K562 (cell line): ENCODE data around the gene YIF1A. TPM values are rescaled to one million over a fixed set of nuclear protein-coding genes. Genes with fewer than 3 reads are reported as not detected.

ENCODE experiments used
- ATF7 ChIP-seq: fragments of 450-650 bp; IDR thresholded peaks from 2 replicates; pipeline ENCODE4 v1.7.1; 2014; ENCODE audit warnings: mild to moderate bottlenecking, moderate library complexity
- CCAR2 ChIP-seq: fragments of 200-400 bp; formaldehyde crosslinking; IDR thresholded peaks from 2 replicates; pipeline ENCODE4 v1.6.1; 2017; ENCODE audit warnings: mild to moderate bottlenecking, low read depth, low read length
- DDX20 ChIP-seq: fragments of 450-650 bp; IDR thresholded peaks from 2 replicates; pipeline ENCODE4 v1.6.1; 2016; ENCODE audit warnings: missing genetic modification characterization, low read depth, mild to moderate bottlenecking, missing compliant biosample characterization, moderate library complexity
- FOXJ2 ChIP-seq: fragments of 200-800 bp; sonication (Bioruptor generic); IDR thresholded peaks from 2 replicates; pipeline ENCODE4 v1.6.1; 2016; ENCODE audit warnings: missing genetic modification characterization, missing compliant biosample characterization
- FOXM1 ChIP-seq, 2 experiments: fragments of 450-650 bp in 1 of 2; sonication (generic) in 1 of 2; formaldehyde crosslinking in 1 of 2; IDR thresholded peaks; 2 replicates each; pipeline versions ENCODE4 v1.6.1 to v1.9.0; 2017 to 2022; ENCODE audit warnings: low read depth in 2 of 2, mild to moderate bottlenecking in 2 of 2, missing genetic modification reagents in 1 of 2, moderate library complexity in 1 of 2
- HDAC1 ChIP-seq, 2 experiments: fragments of 450-650 bp; IDR thresholded peaks; 2 replicates each; pipeline ENCODE4 v1.6.1; 2016 to 2017; ENCODE audit warnings: inconsistent platforms in 1 of 2, mild to moderate bottlenecking in 1 of 2, moderate library complexity in 1 of 2
- HDGF ChIP-seq: fragments of 450-650 bp; IDR thresholded peaks from 2 replicates; pipeline ENCODE4 v1.6.1; 2016
- KDM4B ChIP-seq, 2 experiments: fragments of 450-650 bp in 1 of 2; sonication (generic) in 1 of 2; IDR thresholded peaks; 2 replicates each; pipeline ENCODE4 v1.6.1; 2016 to 2017; ENCODE audit warnings: borderline replicate concordance in 2 of 2, antibody characterized with exemption in 1 of 2, low read depth in 1 of 2, mild to moderate bottlenecking in 1 of 2
- MTA3 ChIP-seq: fragments of 450-650 bp; formaldehyde crosslinking; IDR thresholded peaks from 2 replicates; pipeline ENCODE4 v1.6.1; 2017; ENCODE audit warnings: mild to moderate bottlenecking, borderline replicate concordance
- RBM17 ChIP-seq: fragments of 200-400 bp; formaldehyde crosslinking; IDR thresholded peaks from 2 replicates; pipeline ENCODE4 v1.6.1; 2017; ENCODE audit warnings: low read depth, mild to moderate bottlenecking, low read length, borderline replicate concordance
- SLC30A9 ChIP-seq: fragments of 250-450 bp; sonication (Bioruptor Pico); IDR thresholded peaks from 2 replicates; pipeline ENCODE4 v1.8.0; 2022; ENCODE audit warnings: mild to moderate bottlenecking, moderate library complexity
- SMAD2 ChIP-seq: fragments of 150-350 bp; IDR thresholded peaks from 2 replicates; pipeline ENCODE4 v1.6.1; 2014; ENCODE audit warnings: low read depth, mild to moderate bottlenecking, low read length
- TEAD4 ChIP-seq, 2 experiments: sonication (generic) in 1 of 2; formaldehyde crosslinking in 1 of 2; IDR thresholded peaks; 2 replicates each; pipeline versions ENCODE4 v1.6.1 to v1.8.0; 2012 to 2022; ENCODE audit warnings: borderline replicate concordance in 1 of 2, inconsistent platforms in 1 of 2, low read length in 1 of 2, mild to moderate bottlenecking in 1 of 2, missing genetic modification reagents in 1 of 2
- ZBTB17 ChIP-seq: fragments of 450-650 bp; formaldehyde crosslinking; IDR thresholded peaks from 2 replicates; pipeline ENCODE4 v1.4.0; 2020; ENCODE audit warnings: mild to moderate bottlenecking
- ZC3H4 ChIP-seq: sonication (generic); formaldehyde crosslinking; IDR thresholded peaks from 2 replicates; pipeline ENCODE4 v1.9.0; 2021; ENCODE audit warnings: missing genetic modification reagents, borderline replicate concordance
- ZNF143 ChIP-seq: sonication (generic); formaldehyde crosslinking; IDR thresholded peaks from 2 replicates; pipeline ENCODE4 v1.9.0; 2022; ENCODE audit warnings: mild to moderate bottlenecking, missing genetic modification reagents
- polyA plus RNA-seq, 8 experiments: library from polyadenylated mRNA; depleted of rRNA in 4 of 8; stranded (reverse) in 5 of 8; unstranded in 3 of 8; fragments of >200 nt; fragmentation: Nextera tagmentation in 2 of 8; fragmentation: Illumina TruSeq in 1 of 8; extraction: Ambion mirVana in 2 of 8; extraction: Trizol in 1 of 8; gene quantifications; 2 replicates each; pipeline versions ENCODE4 v1.2.1 to v1.2.3, GENCODE V29; 2011 to 2014; ENCODE audit warnings: inconsistent platforms in 1 of 8, missing spikeins in 1 of 8
- total RNA-seq, 7 experiments: library from RNA; depleted of rRNA in 6 of 7; stranded (reverse); fragments of >200 nt in 6 of 7; fragmentation: Illumina TruSeq in 2 of 7; extraction: Trizol in 2 of 7; gene quantifications; 2 replicates each; pipeline versions ENCODE4 v1.2.1 to v1.2.3, GENCODE V29; 2011 to 2021; ENCODE audit warnings: low replicate concordance in 1 of 7
- TF ChIP-seq, protein P1 (sequence below): IDR thresholded peaks from 2 replicates; pipeline ENCODE4 v1.6.1; 2016; ENCODE audit warnings: missing genetic modification characterization, missing compliant biosample characterization
- TF ChIP-seq, protein P2 (sequence below): sonication (generic); formaldehyde crosslinking; IDR thresholded peaks from 2 replicates; pipeline ENCODE4 v1.8.1; 2023; ENCODE audit warnings: mild to moderate bottlenecking, missing genetic modification reagents
- TF ChIP-seq, protein P3 (sequence below), 2 experiments: fragments of 450-650 bp in 1 of 2; sonication (generic) in 1 of 2; formaldehyde crosslinking; conservative IDR thresholded peaks; 2 replicates each; pipeline versions ENCODE4 v1.4.0 to v1.8.1; 2020 to 2022; ENCODE audit warnings: mild to moderate bottlenecking in 1 of 2, missing genetic modification reagents in 1 of 2
- TF ChIP-seq, protein P4 (sequence below): sonication (generic); formaldehyde crosslinking; IDR thresholded peaks from 2 replicates; pipeline ENCODE4 v1.8.1; 2022; ENCODE audit warnings: missing genetic modification reagents

Gene YIF1A
- total and polyA plus RNA-seq, 9 of the 15 experiments (the other 6 are each of a cell fraction or from before 2014, with no cell fraction given) = 8.6 to 121 (median 77.2) TPM

DNA sequence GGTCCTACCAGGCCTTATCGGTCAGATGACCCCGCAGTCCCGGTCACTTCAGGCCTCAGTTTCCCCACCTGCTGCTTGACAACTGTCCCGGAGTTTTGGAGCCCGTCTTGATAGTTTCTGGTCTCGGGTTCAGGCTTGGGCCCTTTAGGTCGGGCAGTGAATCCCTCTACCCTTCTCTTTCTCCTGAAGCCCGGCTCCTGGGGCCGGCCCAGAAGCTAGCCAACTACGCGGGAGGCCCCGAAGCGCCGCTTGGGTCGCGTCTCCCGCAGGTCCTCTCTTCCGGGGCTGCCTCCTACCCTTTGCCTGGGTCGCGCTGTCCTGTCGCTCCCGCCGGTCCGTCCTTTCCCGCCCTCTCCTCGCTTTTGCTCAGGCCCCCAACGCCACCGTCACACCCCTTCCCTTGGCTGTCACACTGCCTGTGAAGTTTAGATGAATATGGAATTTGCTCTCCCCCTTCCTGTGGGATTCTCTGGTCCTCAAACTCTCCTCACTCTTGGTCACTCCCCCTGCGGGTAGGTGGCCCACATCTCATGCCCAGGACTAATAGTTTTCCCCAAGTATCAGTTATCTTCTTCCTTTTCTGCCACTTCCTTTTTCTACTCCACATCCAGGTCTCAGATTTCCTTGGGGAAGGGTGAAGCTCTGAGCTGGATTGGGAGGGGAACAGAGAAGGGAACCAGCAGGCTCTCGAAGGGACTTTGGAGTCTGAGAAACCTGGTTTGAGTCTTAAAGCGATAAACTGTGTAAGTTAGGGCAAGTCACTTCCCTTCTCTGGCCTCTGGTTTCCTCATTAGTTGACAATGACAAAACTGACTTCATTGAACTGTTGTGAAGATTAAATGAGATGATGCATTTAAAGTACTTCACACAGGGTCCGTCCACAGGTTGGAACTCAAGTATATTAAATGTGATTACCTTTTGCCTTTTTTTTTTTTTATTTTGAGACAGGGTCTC, 19.7 kb downstream of the YIF1A start (continued):
- TF ChIP-seq, protein P1, sequence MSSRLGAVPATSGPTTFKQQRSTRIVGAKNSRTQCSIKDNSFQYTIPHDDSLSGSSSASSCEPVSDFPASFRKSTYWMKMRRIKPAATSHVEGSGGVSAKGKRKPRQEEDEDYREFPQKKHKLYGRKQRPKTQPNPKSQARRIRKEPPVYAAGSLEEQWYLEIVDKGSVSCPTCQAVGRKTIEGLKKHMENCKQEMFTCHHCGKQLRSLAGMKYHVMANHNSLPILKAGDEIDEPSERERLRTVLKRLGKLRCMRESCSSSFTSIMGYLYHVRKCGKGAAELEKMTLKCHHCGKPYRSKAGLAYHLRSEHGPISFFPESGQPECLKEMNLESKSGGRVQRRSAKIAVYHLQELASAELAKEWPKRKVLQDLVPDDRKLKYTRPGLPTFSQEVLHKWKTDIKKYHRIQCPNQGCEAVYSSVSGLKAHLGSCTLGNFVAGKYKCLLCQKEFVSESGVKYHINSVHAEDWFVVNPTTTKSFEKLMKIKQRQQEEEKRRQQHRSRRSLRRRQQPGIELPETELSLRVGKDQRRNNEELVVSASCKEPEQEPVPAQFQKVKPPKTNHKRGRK = no peak
- no peak for TF ChIP-seq FOXJ2 (tag)
- TF ChIP-seq HDGF = 0 out of 2 replicates have a peak, but pooled peaks have one; percentile 33
- no peak for TF ChIP-seq ZC3H4
- no peak for TF ChIP-seq TEAD4 (IDR thresholded peaks at IDR 0.05; ENCODE audit: low read length)
- peak; percentile 66; the same call in 1 of the 2 replicates for TF ChIP-seq TEAD4 (CRISPR knock-in tag; IDR thresholded peaks at IDR 0.05; ENCODE audit: borderline replicate concordance)
- TF ChIP-seq, protein P2, sequence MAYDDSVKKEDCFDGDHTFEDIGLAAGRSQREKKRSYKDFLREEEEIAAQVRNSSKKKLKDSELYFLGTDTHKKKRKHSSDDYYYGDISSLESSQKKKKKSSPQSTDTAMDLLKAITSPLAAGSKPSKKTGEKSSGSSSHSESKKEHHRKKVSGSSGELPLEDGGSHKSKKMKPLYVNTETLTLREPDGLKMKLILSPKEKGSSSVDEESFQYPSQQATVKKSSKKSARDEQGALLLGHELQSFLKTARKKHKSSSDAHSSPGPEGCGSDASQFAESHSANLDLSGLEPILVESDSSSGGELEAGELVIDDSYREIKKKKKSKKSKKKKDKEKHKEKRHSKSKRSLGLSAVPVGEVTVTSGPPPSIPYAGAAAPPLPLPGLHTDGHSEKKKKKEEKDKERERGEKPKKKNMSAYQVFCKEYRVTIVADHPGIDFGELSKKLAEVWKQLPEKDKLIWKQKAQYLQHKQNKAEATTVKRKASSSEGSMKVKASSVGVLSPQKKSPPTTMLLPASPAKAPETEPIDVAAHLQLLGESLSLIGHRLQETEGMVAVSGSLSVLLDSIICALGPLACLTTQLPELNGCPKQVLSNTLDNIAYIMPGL (CRISPR knock-in tag) = no peak; the same call in 1 of the 2 replicates
- no peak for TF ChIP-seq FOXM1 (IDR thresholded peaks at IDR 0.05; ENCODE audit: low read depth)
- TF ChIP-seq FOXM1 (CRISPR knock-in tag; IDR thresholded peaks at IDR 0.05; ENCODE audit: low read depth) = no peak
- TF ChIP-seq ZBTB17 = no peak
- TF ChIP-seq, protein P3, sequence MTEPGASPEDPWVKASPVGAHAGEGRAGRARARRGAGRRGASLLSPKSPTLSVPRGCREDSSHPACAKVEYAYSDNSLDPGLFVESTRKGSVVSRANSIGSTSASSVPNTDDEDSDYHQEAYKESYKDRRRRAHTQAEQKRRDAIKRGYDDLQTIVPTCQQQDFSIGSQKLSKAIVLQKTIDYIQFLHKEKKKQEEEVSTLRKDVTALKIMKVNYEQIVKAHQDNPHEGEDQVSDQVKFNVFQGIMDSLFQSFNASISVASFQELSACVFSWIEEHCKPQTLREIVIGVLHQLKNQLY (CRISPR knock-in tag; conservative IDR thresholded peaks at IDR 0.05) = no peak
- no peak for TF ChIP-seq CCAR2
- TF ChIP-seq ZNF143 (CRISPR knock-in tag) = 0 out of 2 replicates have a peak, but pooled peaks have one; percentile 29
- TF ChIP-seq, protein P4, sequence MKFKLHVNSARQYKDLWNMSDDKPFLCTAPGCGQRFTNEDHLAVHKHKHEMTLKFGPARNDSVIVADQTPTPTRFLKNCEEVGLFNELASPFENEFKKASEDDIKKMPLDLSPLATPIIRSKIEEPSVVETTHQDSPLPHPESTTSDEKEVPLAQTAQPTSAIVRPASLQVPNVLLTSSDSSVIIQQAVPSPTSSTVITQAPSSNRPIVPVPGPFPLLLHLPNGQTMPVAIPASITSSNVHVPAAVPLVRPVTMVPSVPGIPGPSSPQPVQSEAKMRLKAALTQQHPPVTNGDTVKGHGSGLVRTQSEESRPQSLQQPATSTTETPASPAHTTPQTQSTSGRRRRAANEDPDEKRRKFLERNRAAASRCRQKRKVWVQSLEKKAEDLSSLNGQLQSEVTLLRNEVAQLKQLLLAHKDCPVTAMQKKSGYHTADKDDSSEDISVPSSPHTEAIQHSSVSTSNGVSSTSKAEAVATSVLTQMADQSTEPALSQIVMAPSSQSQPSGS (CRISPR knock-in tag) = no peak
- TF ChIP-seq ATF7 = no peak
- no peak for TF ChIP-seq SMAD2
- no peak for TF ChIP-seq KDM4B (IDR thresholded peaks at IDR 0.05; ENCODE audit: borderline replicate concordance in 2 of 2, low read depth in 1 of 2)
- no peak for TF ChIP-seq SLC30A9 (CRISPR knock-in tag)
- peak in 1 of 2 experiments; percentile 16; a peak in 1 of 4 replicates for TF ChIP-seq HDAC1 (IDR thresholded peaks at IDR 0.05)
- peak; percentile 24; the same call in 1 of the 2 replicates for TF ChIP-seq MTA3
- no peak for TF ChIP-seq DDX20
- no peak for TF ChIP-seq RBM17
